A549 (cell line): ENCODE data around the gene BTBD10. TPM values are rescaled to one million over a fixed set of nuclear protein-coding genes. Genes with fewer than 3 reads are reported as not detected.

Experiments
- ATAC-seq, 2 experiments: fragments of 200-7000 bp in 1 of 2; fragments of >200 bp in 1 of 2; cut with Nextera tagmentation in 1 of 2; cut with Tn5 transposase in 1 of 2; 3 replicates each; pipeline versions ENCODE4 v1.8.0 to v1.9.1; 2018 to 2020; ENCODE audit warnings: mild to moderate bottlenecking in 1 of 2, moderate library complexity in 1 of 2
- CTCF ChIA-PET: fragments of 300-600 bp; sonication (Branson Sonifier 250); formaldehyde crosslinking; extraction: SDS; loops from one replicate; lab custom pipeline; 2021; ENCODE audit warnings: antibody characterized with exemption, inconsistent platforms; lab: Yijun Ruan, JAX
- POLR2A ChIA-PET: fragments of 350-600 bp; formaldehyde crosslinking; extraction: SDS; loops from one replicate; lab custom pipeline; 2021; ENCODE audit warnings: antibody characterized with exemption, inconsistent platforms; lab: Yijun Ruan, JAX
- DNase-seq, 2 experiments: peaks; one replicate each; pipeline versions ENCODE4 v3.0.0 to v3.0.0-alpha.2; 2011 to 2016; ENCODE audit warnings: low read depth in 1 of 2, low spot score in 1 of 2
- FAIRE-seq: peaks from 2 replicates; lab custom pipeline; 2011; peaks lifted over from hg19 to GRCh38; lab: Jason Lieb, UNC
- H3K27ac ChIP-seq, 2 experiments: fragments of >200 bp; sonication (Bioruptor Twin); formaldehyde crosslinking; 3 replicates each; pipeline ENCODE4 v1.5.1; 2016 to 2017
- H3K4me1 ChIP-seq: fragments of >200 bp; sonication (Bioruptor Twin); formaldehyde crosslinking; 3 replicates; pipeline ENCODE4 v1.6.1; 2016
- H3K4me2 ChIP-seq: fragments of >200 bp; sonication (Bioruptor Twin); formaldehyde crosslinking; 3 replicates; pipeline ENCODE4 v1.6.1; 2016
- H3K4me3 ChIP-seq: fragments of >200 bp; sonication (Bioruptor Twin); formaldehyde crosslinking; 3 replicates; pipeline ENCODE4 v1.5.1; 2016
- H3K9me3 ChIP-seq: fragments of >200 bp; sonication (Bioruptor Twin); formaldehyde crosslinking; 3 replicates; pipeline ENCODE4 v1.6.1; 2016
- CHD2 ChIP-seq: fragments of 150-350 bp; IDR thresholded peaks from 2 replicates; pipeline ENCODE4 v1.6.1; 2014; ENCODE audit warnings: low read length; ENCODE audit not compliant: partially characterized antibody
- EHMT2 ChIP-seq: fragments of 200-600 bp; sonication (generic); IDR thresholded peaks from 2 replicates; pipeline ENCODE4 v1.6.1; 2016; ENCODE audit warnings: antibody characterized with exemption, low read depth, mild to moderate bottlenecking, moderate library complexity
- EP300 ChIP-seq, 2 experiments: fragments of >200 bp; sonication (Bioruptor Twin); formaldehyde crosslinking; IDR thresholded peaks; 2 replicates in 1 of 2; 3 replicates in 1 of 2; pipeline ENCODE4 v1.6.1; 2016 to 2017
- ESRRA ChIP-seq: fragments of 150-350 bp; IDR thresholded peaks from 2 replicates; pipeline ENCODE4 v1.6.1; 2014; ENCODE audit warnings: mild to moderate bottlenecking, low read length, borderline replicate concordance
- FOSL2 ChIP-seq, 2 experiments: fragments of 450-650 bp in 1 of 2; fragments of >200 bp in 1 of 2; sonication (Bioruptor Twin) in 1 of 2; formaldehyde crosslinking; IDR thresholded peaks; 2 replicates each; pipeline versions ENCODE4 v1.5.0 to v1.6.1; 2016 to 2020; ENCODE audit warnings: mild to moderate bottlenecking in 1 of 2, moderate library complexity in 1 of 2
- HOXA7 ChIP-seq: fragments of 250-450 bp; sonication (Bioruptor Pico); IDR thresholded peaks from 2 replicates; pipeline ENCODE4 v1.5.0; 2020; ENCODE audit warnings: mild to moderate bottlenecking, moderate library complexity
- JUNB ChIP-seq: fragments of >200 bp; sonication (Bioruptor Twin); formaldehyde crosslinking; IDR thresholded peaks from 2 replicates; pipeline ENCODE4 v1.6.1; 2016
- MAFK ChIP-seq: fragments of 450-650 bp; IDR thresholded peaks from 2 replicates; pipeline ENCODE4 v1.6.1; 2014; ENCODE audit not compliant: partially characterized antibody
- NFE2L2 ChIP-seq: fragments of 150-350 bp; conservative IDR thresholded peaks from 2 replicates; pipeline ENCODE4 v1.6.1; 2014; ENCODE audit warnings: low read length
- NPAS2 ChIP-seq: fragments of 250-450 bp; sonication (Bioruptor Pico); IDR thresholded peaks from 2 replicates; pipeline ENCODE4 v1.8.0; 2022; ENCODE audit warnings: mild to moderate bottlenecking, moderate library complexity, borderline replicate concordance
- NR3C1 ChIP-seq: fragments of >200 bp; sonication (Bioruptor Twin); formaldehyde crosslinking; IDR thresholded peaks from 3 replicates; pipeline ENCODE4 v1.6.1; 2017
- RARB ChIP-seq: fragments of 250-450 bp; sonication (Bioruptor Pico); IDR thresholded peaks from 2 replicates; pipeline ENCODE4 v1.8.0; 2021; ENCODE audit warnings: mild to moderate bottlenecking, moderate library complexity
- RCOR1 ChIP-seq: fragments of 150-350 bp; IDR thresholded peaks from 2 replicates; pipeline ENCODE4 v1.6.1; 2014; ENCODE audit warnings: antibody characterized with exemption, low read length, low read depth
- SREBF2 ChIP-seq: fragments of 450-650 bp; IDR thresholded peaks from 2 replicates; pipeline ENCODE4 v1.6.1; 2014; ENCODE audit warnings: mild to moderate bottlenecking, moderate library complexity
- TFCP2L1 ChIP-seq: fragments of 250-450 bp; sonication (Bioruptor Pico); IDR thresholded peaks from 2 replicates; pipeline ENCODE4 v1.5.0; 2021; ENCODE audit warnings: mild to moderate bottlenecking
- TP53 ChIP-seq: fragments of 250-450 bp; sonication (Bioruptor Pico); IDR thresholded peaks from 2 replicates; pipeline ENCODE4 v1.5.0; 2021; ENCODE audit warnings: mild to moderate bottlenecking, moderate library complexity
- ZC3H11A ChIP-seq: fragments of 450-650 bp; IDR thresholded peaks from 2 replicates; pipeline ENCODE4 v1.6.1; 2014; ENCODE audit warnings: antibody characterized with exemption, mild to moderate bottlenecking
- WGBS: methylation state at CpG from one replicate; pipeline ENCODE4 v1.1.6; 2017; ENCODE audit errors: missing lambda C conversion rate; 5-methylcytosine and 5-hydroxymethylcytosine counted together
- polyA plus RNA-seq, 4 experiments: library from polyadenylated mRNA; depleted of rRNA in 3 of 4; stranded (reverse); fragments of >200 nt; fragmentation: RNase III in 1 of 4; extraction: RNeasy Plus Mini Kit Qiagen cat#74134 plus additional on column Dnase treatment in 1 of 4; gene quantifications; 2 replicates in 3 of 4; 3 replicates in 1 of 4; pipeline ENCODE4 v1.2.3, GENCODE V29; 2011 to 2017
- TF ChIP-seq, protein P1 (sequence below): fragments of 250-450 bp; sonication (Bioruptor Pico); IDR thresholded peaks from 2 replicates; pipeline ENCODE4 v1.5.0; 2020; ENCODE audit warnings: low read depth, mild to moderate bottlenecking, moderate library complexity
- TF ChIP-seq, protein P2 (sequence below): fragments of >200 bp; sonication (Bioruptor Twin); formaldehyde crosslinking; IDR thresholded peaks from 3 replicates; pipeline ENCODE4 v1.6.1; 2016
- TF ChIP-seq, protein P3 (sequence below): fragments of >200 bp; sonication (Bioruptor Twin); formaldehyde crosslinking; IDR thresholded peaks from 3 replicates; pipeline ENCODE4 v1.5.1; 2016
- TF ChIP-seq, protein P4 (sequence below): IDR thresholded peaks from 2 replicates; pipeline ENCODE4 v1.6.1; 2012

The BTBD10 gene
- polyA plus RNA-seq, 2 of the 4 experiments (the other 2 are of a cell fraction): 33.7 to 54.2 TPM

DNA sequence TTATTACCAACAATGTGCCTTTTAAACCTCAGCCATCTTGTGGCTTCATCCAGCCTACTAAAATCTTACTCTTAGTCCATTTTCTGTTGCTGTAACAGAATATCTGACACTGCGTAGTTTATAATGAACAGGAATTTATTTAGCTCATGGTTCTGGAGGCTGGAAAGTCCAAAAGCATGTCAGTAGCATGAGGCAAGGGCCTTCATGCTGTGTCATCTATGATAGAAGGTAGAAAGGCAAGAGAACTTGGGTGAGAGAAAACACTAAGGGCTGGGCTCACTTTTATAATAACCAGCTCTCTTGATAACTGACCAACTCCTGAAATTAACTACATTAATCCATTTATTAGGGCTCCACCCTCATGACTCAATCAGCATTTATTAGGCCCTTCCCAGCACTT, 13.5 kb downstream of the BTBD10 start:
- H3K27ac ChIP-seq: no peak overlapping the region
- ChIA-PET POLR2A (no interaction called here), CTCF (interaction anchor here (1.0 kb wide), 1 partner anchor 16 kb away, joined by 3 read pairs; no protein-coding TSS in a partner anchor)
- H3K4me1 ChIP-seq: peaks cover 21% of the 10 kb centered on the region
- WGBS: 7% methylated on average over 1 of the region's 1 CpG
- H3K4me2 ChIP-seq: no peak overlapping the region
- H3K4me3 ChIP-seq: no peak overlapping the region
- H3K9me3 ChIP-seq: no peaks in the 10 kb centered on the region
- DNase-seq: no peak
- no peak for ATAC-seq
- FAIRE-seq: no peak
- TF ChIP-seq ZC3H11A (no peak), CHD2 (no peak), ESRRA (no peak), EP300 (IDR thresholded peaks at IDR 0.05) (no peak)

DNA sequence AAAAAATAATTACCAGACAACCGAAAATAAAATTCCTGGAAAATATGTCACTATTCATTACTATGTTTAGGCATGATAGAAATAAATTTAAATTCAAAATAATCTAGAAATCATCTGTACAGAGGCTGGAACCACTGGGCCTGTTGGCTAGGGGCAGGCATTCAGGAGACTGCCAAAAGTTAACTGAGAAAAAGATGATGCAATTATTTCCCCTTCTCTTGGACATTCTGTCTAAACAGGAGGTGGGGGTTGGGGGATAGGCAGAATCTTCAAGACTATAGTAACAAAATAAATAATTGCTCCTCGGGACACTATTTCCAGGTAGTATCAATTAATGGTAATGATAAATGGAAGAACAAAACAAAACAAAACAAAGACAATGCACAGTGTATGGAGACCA, 14.1 kb downstream of the BTBD10 start:
- no peak overlapping the region for H3K4me2 ChIP-seq
- CTCF ChIA-PET: interaction anchor here (0.6 to 1.0 kb wide), 2 partner anchors 17 to 601 kb away, joined by 3 read pairs; no protein-coding TSS in a partner anchor
- H3K4me3 ChIP-seq: no peak overlapping the region
- peaks cover 21% of the 10 kb centered on the region for H3K4me1 ChIP-seq
- no peaks in the 10 kb centered on the region for H3K9me3 ChIP-seq
- ATAC-seq: no peak
- POLR2A ChIA-PET: interaction anchor here (1.6 kb wide), 1 partner anchor 14 kb away, joined by 4 read pairs; the partner anchor contains the start of gene BTBD10
- no peak for FAIRE-seq
- 0 out of 6 replicates have a peak overlapping the region, but pooled peaks of 1 of the 2 experiments have one; percentile 1 for H3K27ac ChIP-seq
- no peak for DNase-seq
- WGBS: 85% methylated on average over 2 of the region's 2 CpGs
- TF ChIP-seq, protein P1, sequence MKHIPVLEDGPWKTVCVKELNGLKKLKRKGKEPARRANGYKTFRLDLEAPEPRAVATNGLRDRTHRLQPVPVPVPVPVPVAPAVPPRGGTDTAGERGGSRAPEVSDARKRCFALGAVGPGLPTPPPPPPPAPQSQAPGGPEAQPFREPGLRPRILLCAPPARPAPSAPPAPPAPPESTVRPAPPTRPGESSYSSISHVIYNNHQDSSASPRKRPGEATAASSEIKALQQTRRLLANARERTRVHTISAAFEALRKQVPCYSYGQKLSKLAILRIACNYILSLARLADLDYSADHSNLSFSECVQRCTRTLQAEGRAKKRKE (CRISPR knock-in tag): no peak
- TF ChIP-seq FOSL2 (IDR thresholded peaks at IDR 0.05) (no peak), FOSL2 (CRISPR knock-in tag; IDR thresholded peaks at IDR 0.05) (no peak), SREBF2 (no peak), EP300 (IDR thresholded peaks at IDR 0.05) (no peak), NPAS2 (CRISPR knock-in tag) (no peak)
- TF ChIP-seq, all 56 proteins: peak for 0

DNA sequence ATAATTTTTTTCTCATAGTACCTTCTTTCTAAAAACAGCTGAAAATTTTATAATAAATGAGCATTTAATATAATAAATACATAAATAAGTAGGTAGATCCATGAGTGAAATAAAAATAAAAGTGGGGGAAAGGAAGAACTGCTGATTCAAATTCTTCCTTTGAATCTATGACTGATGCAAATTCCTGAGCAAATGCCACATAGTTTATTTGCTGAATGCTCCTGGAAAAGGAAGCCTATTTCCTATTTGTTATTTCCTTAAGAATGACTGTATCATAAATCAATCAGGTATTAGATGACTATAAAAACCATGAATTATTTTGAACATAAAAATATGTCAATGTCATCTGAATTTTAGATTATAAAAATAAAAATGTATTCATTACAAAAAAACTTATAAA, 16.6 kb downstream of the BTBD10 start:
- DNase-seq: peak in 1 of 2 experiments; percentile 4
- TF ChIP-seq TP53 (CRISPR knock-in tag) (no peak), HOXA7 (CRISPR knock-in tag) (no peak), EHMT2 (no peak), NFE2L2 (no peak), JUNB (no peak), SREBF2 (no peak), MAFK (peak; percentile 52)
- TF ChIP-seq, protein P2, sequence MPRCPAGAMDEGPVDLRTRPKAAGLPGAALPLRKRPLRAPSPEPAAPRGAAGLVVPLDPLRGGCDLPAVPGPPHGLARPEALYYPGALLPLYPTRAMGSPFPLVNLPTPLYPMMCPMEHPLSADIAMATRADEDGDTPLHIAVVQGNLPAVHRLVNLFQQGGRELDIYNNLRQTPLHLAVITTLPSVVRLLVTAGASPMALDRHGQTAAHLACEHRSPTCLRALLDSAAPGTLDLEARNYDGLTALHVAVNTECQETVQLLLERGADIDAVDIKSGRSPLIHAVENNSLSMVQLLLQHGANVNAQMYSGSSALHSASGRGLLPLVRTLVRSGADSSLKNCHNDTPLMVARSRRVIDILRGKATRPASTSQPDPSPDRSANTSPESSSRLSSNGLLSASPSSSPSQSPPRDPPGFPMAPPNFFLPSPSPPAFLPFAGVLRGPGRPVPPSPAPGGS: no peak
- TF ChIP-seq, all 56 proteins: peak for 1
- H3K27ac ChIP-seq: no peak overlapping the region
- ATAC-seq (peak in 1 of 2 experiments; percentile 35; a peak in 1 of 6 replicates), FAIRE-seq (peak; percentile 28)
- ChIA-PET POLR2A (interaction anchor here (1.3 kb wide), 1 partner anchor 17 kb away, joined by 5 read pairs; the partner anchor contains the start of gene BTBD10), CTCF (no interaction called here)
- no peak overlapping the region for H3K4me3 ChIP-seq
- H3K4me2 ChIP-seq: peak overlapping the region; percentile 26
- no peaks in the 10 kb centered on the region for H3K9me3 ChIP-seq
- H3K4me1 ChIP-seq: peaks cover 21% of the 10 kb centered on the region

DNA sequence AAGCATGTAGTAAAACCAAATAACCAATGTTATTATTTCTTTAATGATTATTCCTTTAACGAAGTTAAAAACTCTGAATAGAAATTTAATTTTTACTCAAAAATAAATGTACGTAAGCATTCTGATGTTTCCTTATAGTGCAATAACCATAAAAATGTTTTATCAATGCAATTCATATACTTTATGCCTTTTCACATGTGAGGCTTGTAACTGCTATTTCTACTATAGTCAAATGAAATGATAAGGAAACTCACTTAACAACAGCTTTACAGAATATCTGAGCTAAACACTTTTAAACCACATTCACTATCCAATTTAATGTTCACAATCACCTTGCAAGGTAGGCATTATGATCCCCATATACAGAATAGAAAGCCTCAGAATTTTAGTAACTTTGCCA, 17.4 kb downstream of the BTBD10 start:
- ChIA-PET POLR2A (interaction anchor here (1.3 kb wide), 1 partner anchor 18 kb away, joined by 5 read pairs; the partner anchor contains the start of gene BTBD10), CTCF (no interaction called here)
- no peak for ATAC-seq
- DNase-seq: no peak
- WGBS: 93% methylated on average over 2 of the region's 2 CpGs
- Histone ChIP-seq H3K4me2 (no peak overlapping the region; the same call in 2 of the 3 replicates), H3K9me3 (no peaks in the 10 kb centered on the region), H3K4me1 (peaks cover 24% of the 10 kb centered on the region), H3K4me3 (no peak overlapping the region), H3K27ac (no peak overlapping the region)
- FAIRE-seq: peak; percentile 18
- TF ChIP-seq NR3C1 (no peak), TFCP2L1 (CRISPR knock-in tag) (no peak), RCOR1 (no peak), RARB (CRISPR knock-in tag) (no peak)
- TF ChIP-seq, protein P3, sequence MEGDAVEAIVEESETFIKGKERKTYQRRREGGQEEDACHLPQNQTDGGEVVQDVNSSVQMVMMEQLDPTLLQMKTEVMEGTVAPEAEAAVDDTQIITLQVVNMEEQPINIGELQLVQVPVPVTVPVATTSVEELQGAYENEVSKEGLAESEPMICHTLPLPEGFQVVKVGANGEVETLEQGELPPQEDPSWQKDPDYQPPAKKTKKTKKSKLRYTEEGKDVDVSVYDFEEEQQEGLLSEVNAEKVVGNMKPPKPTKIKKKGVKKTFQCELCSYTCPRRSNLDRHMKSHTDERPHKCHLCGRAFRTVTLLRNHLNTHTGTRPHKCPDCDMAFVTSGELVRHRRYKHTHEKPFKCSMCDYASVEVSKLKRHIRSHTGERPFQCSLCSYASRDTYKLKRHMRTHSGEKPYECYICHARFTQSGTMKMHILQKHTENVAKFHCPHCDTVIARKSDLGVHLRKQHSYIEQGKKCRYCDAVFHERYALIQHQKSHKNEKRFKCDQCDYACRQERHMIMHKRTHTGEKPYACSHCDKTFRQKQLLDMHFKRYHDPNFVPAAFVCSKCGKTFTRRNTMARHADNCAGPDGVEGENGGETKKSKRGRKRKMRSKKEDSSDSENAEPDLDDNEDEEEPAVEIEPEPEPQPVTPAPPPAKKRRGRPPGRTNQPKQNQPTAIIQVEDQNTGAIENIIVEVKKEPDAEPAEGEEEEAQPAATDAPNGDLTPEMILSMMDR: no peak
- TF ChIP-seq, protein P1 (CRISPR knock-in tag): no peak
- TF ChIP-seq, protein P4, sequence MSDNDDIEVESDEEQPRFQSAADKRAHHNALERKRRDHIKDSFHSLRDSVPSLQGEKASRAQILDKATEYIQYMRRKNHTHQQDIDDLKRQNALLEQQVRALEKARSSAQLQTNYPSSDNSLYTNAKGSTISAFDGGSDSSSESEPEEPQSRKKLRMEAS: no peak
